Camera-type eye (tissue), 1 donor: ENCODE measurements around the gene PAN3. TPM values are rescaled to one million over a fixed set of nuclear protein-coding genes. Genes with fewer than 3 reads are reported as not detected.

Experiments
- total RNA-seq: library from RNA; depleted of rRNA; stranded (reverse); fragments of >200 nt; gene quantifications from one replicate; pipeline ENCODE4 v1.2.3, GENCODE V29; 2014

The PAN3 gene
- 73.5 TPM for total RNA-seq

GRCh38 chr13:28138012-28138755 is at the start of gene PAN3:
TSS of gene PAN3 (plus strand) at chr13:28138545. CDS start at chr13:28138658, 113 bp downstream.

GRCh38 chr13:28100150-28101121 is 37.9 kb upstream of the PAN3 start, which contains the start of gene FLT3:
TSS of gene FLT3 (minus strand) at chr13:28100576. CDS start at chr13:28100510, 66 bp downstream.

Other genes with a start within 250 kb of the PAN3 start
- not detected for gene PDX1, start 218.5 kb upstream of the PAN3 start, total RNA-seq
- not detected for gene CDX2, start 169.2 kb upstream of the PAN3 start, total RNA-seq
- gene URAD, start 149.9 kb upstream of the PAN3 start, total RNA-seq, result not detected
- 0.60 TPM for gene FLT3, start 38.0 kb upstream of the PAN3 start, total RNA-seq